OCI-LY1 (cell line): ENCODE data around the gene ARPIN.

Experiments
- EZH2 ChIP-seq: fragments of 200-600 bp; sonication (generic), shearing (Covaris generic); IDR thresholded peaks from 2 replicates; pipeline ENCODE4 v1.8.0; 2017; ENCODE audit warnings: borderline replicate concordance, mixed run types, mild to moderate bottlenecking, antibody characterized with exemption, low read length, moderate library complexity, mixed read lengths
- TF ChIP-seq, protein P1 (sequence below): fragments of 200-600 bp; sonication (generic), shearing (Covaris generic); IDR thresholded peaks from 2 replicates; pipeline ENCODE4 v1.5.1; 2017; ENCODE audit warnings: mild to moderate bottlenecking, antibody characterized with exemption, low read length, moderate library complexity, mixed read lengths

- TF ChIP-seq, protein P1, sequence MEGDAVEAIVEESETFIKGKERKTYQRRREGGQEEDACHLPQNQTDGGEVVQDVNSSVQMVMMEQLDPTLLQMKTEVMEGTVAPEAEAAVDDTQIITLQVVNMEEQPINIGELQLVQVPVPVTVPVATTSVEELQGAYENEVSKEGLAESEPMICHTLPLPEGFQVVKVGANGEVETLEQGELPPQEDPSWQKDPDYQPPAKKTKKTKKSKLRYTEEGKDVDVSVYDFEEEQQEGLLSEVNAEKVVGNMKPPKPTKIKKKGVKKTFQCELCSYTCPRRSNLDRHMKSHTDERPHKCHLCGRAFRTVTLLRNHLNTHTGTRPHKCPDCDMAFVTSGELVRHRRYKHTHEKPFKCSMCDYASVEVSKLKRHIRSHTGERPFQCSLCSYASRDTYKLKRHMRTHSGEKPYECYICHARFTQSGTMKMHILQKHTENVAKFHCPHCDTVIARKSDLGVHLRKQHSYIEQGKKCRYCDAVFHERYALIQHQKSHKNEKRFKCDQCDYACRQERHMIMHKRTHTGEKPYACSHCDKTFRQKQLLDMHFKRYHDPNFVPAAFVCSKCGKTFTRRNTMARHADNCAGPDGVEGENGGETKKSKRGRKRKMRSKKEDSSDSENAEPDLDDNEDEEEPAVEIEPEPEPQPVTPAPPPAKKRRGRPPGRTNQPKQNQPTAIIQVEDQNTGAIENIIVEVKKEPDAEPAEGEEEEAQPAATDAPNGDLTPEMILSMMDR, result no peak
- TF ChIP-seq EZH2, result no peak
Measured at GRCh38 chr15:89847101-89847500, 65.7 kb downstream of the ARPIN start.
